NCI-H2227 treated with DMSO at 0.1 percent for 48 hours (cell line): ENCODE results near the gene GRIK2.

Source experiments
- DNase-seq: peaks from one replicate; lab custom pipeline; 2025; lab: John Stamatoyannopoulos, UW

GRIK2 gene

GRCh38 chr6:101784094-101784493 is 390.6 kb downstream of the GRIK2 start:
- DNase-seq = no peak

- DNase-seq = no peak
Observed at GRCh38 chr6:101799531-101799930, 406.0 kb downstream of the GRIK2 start.

- no peak for DNase-seq
Observed at GRCh38 chr6:101800598-101800997, 407.1 kb downstream of the GRIK2 start.

- DNase-seq = no peak
Observed at GRCh38 chr6:101803136-101803535, 409.6 kb downstream of the GRIK2 start.

- no peak for DNase-seq
Observed at GRCh38 chr6:101806241-101806640, 412.7 kb downstream of the GRIK2 start.

GRCh38 chr6:101811108-101811507 is 417.6 kb downstream of the GRIK2 start:
- DNase-seq = no peak

GRCh38 chr6:101816716-101817115 is 423.2 kb downstream of the GRIK2 start:
- DNase-seq = no peak

GRCh38 chr6:101818051-101818450 is 424.5 kb downstream of the GRIK2 start:
- no peak for DNase-seq

GRCh38 chr6:101824551-101825345 is 431.2 kb downstream of the GRIK2 start:
- DNase-seq = no peak

GRCh38 chr6:101826269-101826668 is 432.8 kb downstream of the GRIK2 start:
- DNase-seq = no peak

GRCh38 chr6:101826678-101827077 is 433.2 kb downstream of the GRIK2 start:
- no peak for DNase-seq

GRCh38 chr6:101830501-101831031 is 437.1 kb downstream of the GRIK2 start:
- DNase-seq = no peak

- DNase-seq = no peak
Observed at GRCh38 chr6:101832371-101832770, 438.9 kb downstream of the GRIK2 start.

- DNase-seq = no peak
Observed at GRCh38 chr6:101840100-101840499, 446.6 kb downstream of the GRIK2 start.

GRCh38 chr6:101845172-101845571 is 451.7 kb downstream of the GRIK2 start:
- no peak for DNase-seq

- no peak for DNase-seq
Observed at GRCh38 chr6:101845621-101846020, 452.1 kb downstream of the GRIK2 start.

GRCh38 chr6:101847690-101848089 is 454.2 kb downstream of the GRIK2 start:
- no peak for DNase-seq

GRCh38 chr6:101851911-101852310 is 458.4 kb downstream of the GRIK2 start:
- DNase-seq = no peak

- no peak for DNase-seq
Observed at GRCh38 chr6:101853231-101854085, 459.9 kb downstream of the GRIK2 start.

- peak; percentile 68 for DNase-seq
Observed at GRCh38 chr6:101876431-101876830, 482.9 kb downstream of the GRIK2 start.

GRCh38 chr6:101878554-101879276 is 485.2 kb downstream of the GRIK2 start:
- DNase-seq = no peak

- no peak for DNase-seq
Observed at GRCh38 chr6:101879782-101880181, 486.3 kb downstream of the GRIK2 start.
